ENCODE results near the gene RSPH6A. TPM values are rescaled to one million over a fixed set of nuclear protein-coding genes. Genes with fewer than 3 reads are reported as not detected.
A peak's percentile ranks its signal among the peaks of the same experiment; 100 is the strongest.

Gene RSPH6A
- total and polyA plus RNA-seq, 2 of the 13 experiments (the other 11 are each of a cell fraction or from before 2014, with no cell fraction given): 0.07 TPM; not detected in 1

- Histone ChIP-seq H3K4me1 (ENCODE audit: insufficient read depth, low read length) (peaks cover 16% of the 10 kb centered on the region), H3K4me3 (replicated peaks in 1 of 3; ENCODE audit: insufficient read depth in 1 of 3, low read depth in 2 of 3, low read length in 3 of 3) (peak overlapping the region; percentile 75 to 87 (median 76)), H3K4me2 (ENCODE audit: low read depth, low read length) (peak overlapping the region; percentile 93), H3K9ac (ENCODE audit: insufficient read depth, low read depth, low read length) (peak overlapping the region; percentile 91), H3K9me3 (ENCODE audit: low read length) (no peaks in the 10 kb centered on the region), H2AFZ (ENCODE audit: low read length) (no peak overlapping the region), H3K79me2 (ENCODE audit: insufficient read depth, low read length) (peaks cover 3% of the 10 kb centered on the region), H3K27ac (ENCODE audit: extremely low read length, insufficient read depth, low read length) (peak overlapping the region; percentile 91), H4K20me1 (ENCODE audit: insufficient read depth, low read length) (no peaks in the 10 kb centered on the region), H3K27me3 (ENCODE audit: control insufficient read depth in 1 of 2, insufficient read depth in 2 of 2, low read length in 2 of 2) (peaks cover 6 to 12% of the 10 kb centered on the region in 2 experiments; a peak in 2 of 5 replicates), H3K36me3 (replicated peaks in 1 of 2; ENCODE audit: control insufficient read depth in 1 of 2, insufficient read depth in 2 of 2, low read length in 2 of 2) (no peaks in the 10 kb centered on the region)
- no peak for DNase-seq (ENCODE audit: low spot score)
- ChIA-PET POLR2A (interaction anchor here (0.5 to 4.7 kb wide), 16 partner anchors 8 to 116 kb away, joined by 3 to 94 read pairs (median 6); partner anchors contain the start of genes DMWD, FBXO46, FOXA3 and QPCTL), CTCF (ENCODE audit: low intra/inter-chr PET ratio, low total read pairs) (no interaction called here)
- no peak for FAIRE-seq
- BruUV-seq (replicated peaks): no TSS peak
- intact Hi-C loops (cut with micrococcal nuclease; ENCODE audit: unreplicated experiment): loop anchor here (5.0 kb wide), 1 partner anchor 35 kb away; the partner anchor contains the start of genes FBXO46 and MEIOSIN
- no peak for ATAC-seq
- in situ Hi-C loops (cut with HindIII; ENCODE audit: extremely low pct_ligation_motif_present, low pct_unique_long_range_greater_than_20kb): no loop called here
- no CpG with 5 or more reads among the region's 24 CpGs for WGBS (ENCODE audit: low lambda C conversion rate)
- no peak for TF ChIP-seq ZNF337 (CRISPR knock-in tag; IDR thresholded peaks at IDR 0.05; ENCODE audit: borderline replicate concordance, low read depth)
- no peak for TF ChIP-seq ZNF776 (CRISPR knock-in tag; IDR thresholded peaks at IDR 0.05)
- no peak for TF ChIP-seq FOXM1 (CRISPR knock-in tag; IDR thresholded peaks at IDR 0.05)
- TF ChIP-seq RXRA (CRISPR knock-in tag; IDR thresholded peaks at IDR 0.05): peak; percentile 22; the same call in 1 of the 2 replicates
- no peak for TF ChIP-seq ZNF879 (CRISPR knock-in tag; IDR thresholded peaks at IDR 0.05)
- TF ChIP-seq, protein P1, sequence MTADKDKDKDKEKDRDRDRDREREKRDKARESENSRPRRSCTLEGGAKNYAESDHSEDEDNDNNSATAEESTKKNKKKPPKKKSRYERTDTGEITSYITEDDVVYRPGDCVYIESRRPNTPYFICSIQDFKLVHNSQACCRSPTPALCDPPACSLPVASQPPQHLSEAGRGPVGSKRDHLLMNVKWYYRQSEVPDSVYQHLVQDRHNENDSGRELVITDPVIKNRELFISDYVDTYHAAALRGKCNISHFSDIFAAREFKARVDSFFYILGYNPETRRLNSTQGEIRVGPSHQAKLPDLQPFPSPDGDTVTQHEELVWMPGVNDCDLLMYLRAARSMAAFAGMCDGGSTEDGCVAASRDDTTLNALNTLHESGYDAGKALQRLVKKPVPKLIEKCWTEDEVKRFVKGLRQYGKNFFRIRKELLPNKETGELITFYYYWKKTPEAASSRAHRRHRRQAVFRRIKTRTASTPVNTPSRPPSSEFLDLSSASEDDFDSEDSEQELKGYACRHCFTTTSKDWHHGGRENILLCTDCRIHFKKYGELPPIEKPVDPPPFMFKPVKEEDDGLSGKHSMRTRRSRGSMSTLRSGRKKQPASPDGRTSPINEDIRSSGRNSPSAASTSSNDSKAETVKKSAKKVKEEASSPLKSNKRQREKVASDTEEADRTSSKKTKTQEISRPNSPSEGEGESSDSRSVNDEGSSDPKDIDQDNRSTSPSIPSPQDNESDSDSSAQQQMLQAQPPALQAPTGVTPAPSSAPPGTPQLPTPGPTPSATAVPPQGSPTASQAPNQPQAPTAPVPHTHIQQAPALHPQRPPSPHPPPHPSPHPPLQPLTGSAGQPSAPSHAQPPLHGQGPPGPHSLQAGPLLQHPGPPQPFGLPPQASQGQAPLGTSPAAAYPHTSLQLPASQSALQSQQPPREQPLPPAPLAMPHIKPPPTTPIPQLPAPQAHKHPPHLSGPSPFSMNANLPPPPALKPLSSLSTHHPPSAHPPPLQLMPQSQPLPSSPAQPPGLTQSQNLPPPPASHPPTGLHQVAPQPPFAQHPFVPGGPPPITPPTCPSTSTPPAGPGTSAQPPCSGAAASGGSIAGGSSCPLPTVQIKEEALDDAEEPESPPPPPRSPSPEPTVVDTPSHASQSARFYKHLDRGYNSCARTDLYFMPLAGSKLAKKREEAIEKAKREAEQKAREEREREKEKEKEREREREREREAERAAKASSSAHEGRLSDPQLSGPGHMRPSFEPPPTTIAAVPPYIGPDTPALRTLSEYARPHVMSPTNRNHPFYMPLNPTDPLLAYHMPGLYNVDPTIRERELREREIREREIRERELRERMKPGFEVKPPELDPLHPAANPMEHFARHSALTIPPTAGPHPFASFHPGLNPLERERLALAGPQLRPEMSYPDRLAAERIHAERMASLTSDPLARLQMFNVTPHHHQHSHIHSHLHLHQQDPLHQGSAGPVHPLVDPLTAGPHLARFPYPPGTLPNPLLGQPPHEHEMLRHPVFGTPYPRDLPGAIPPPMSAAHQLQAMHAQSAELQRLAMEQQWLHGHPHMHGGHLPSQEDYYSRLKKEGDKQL (CRISPR knock-in tag; IDR thresholded peaks at IDR 0.05; ENCODE audit: low read depth): no peak
- TF ChIP-seq HNF4G (IDR thresholded peaks at IDR 0.05; ENCODE audit: borderline replicate concordance, low read depth, low read length): no peak
- TF ChIP-seq HNF4G (CRISPR knock-in tag; IDR thresholded peaks at IDR 0.05; ENCODE audit: borderline replicate concordance, low read depth): peak; percentile 18; the same call in 1 of the 2 replicates
- TF ChIP-seq ZNF407 (CRISPR knock-in tag; IDR thresholded peaks at IDR 0.05; ENCODE audit: not compliant biosample characterization): no peak
- TF ChIP-seq MYC (CRISPR knock-in tag; IDR thresholded peaks at IDR 0.05; ENCODE audit: borderline replicate concordance): 0 out of 2 replicates have a peak, but pooled peaks have one; percentile 1
- TF ChIP-seq NKX3-1 (CRISPR knock-in tag; IDR thresholded peaks at IDR 0.05): no peak
Measured at GRCh38 chr19:45766869-45767346, 48.2 kb downstream of the RSPH6A start.

All from HepG2 (cell line).